HG03457 (cell line): ENCODE data around the gene NXPH1.

Experiments
- ATAC-seq: cut with Tn5 transposase; IDR thresholded peaks from one replicate; pipeline ENCODE4 v1.9.1; 2021; ENCODE audit warnings: moderate number of reproducible peaks; ENCODE audit not compliant: unreplicated experiment

Gene NXPH1

GRCh38 chr7:8491544-8492489 is 58.4 kb downstream of the NXPH1 start:
- ATAC-seq, result no peak

GRCh38 chr7:8499128-8499527 is 65.7 kb downstream of the NXPH1 start:
- no peak for ATAC-seq

DNA sequence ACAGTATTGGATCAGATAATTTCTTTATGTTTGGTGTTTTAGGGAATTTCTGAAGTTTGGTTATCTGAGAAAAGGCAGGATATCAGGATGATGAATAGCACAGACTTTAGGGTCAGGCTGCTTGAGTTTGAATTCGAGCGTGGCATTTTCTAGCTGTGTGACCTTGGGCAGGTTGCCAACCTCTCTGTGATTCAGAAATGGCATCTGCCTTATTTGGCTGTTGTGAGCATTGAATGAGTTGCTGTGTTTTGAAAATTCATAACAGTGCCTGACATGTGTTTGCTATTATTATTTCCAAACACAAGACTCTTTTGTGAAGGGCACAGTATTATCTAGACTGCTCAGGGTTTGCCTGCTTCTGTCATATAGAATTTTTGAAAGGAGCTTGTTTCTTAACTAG is 66.9 kb downstream of the NXPH1 start:
- no peak for ATAC-seq

- ATAC-seq, result no peak
Measured at GRCh38 chr7:8507566-8507965, 74.2 kb downstream of the NXPH1 start.

GRCh38 chr7:8509621-8510020 is 76.2 kb downstream of the NXPH1 start:
- ATAC-seq, result no peak

DNA sequence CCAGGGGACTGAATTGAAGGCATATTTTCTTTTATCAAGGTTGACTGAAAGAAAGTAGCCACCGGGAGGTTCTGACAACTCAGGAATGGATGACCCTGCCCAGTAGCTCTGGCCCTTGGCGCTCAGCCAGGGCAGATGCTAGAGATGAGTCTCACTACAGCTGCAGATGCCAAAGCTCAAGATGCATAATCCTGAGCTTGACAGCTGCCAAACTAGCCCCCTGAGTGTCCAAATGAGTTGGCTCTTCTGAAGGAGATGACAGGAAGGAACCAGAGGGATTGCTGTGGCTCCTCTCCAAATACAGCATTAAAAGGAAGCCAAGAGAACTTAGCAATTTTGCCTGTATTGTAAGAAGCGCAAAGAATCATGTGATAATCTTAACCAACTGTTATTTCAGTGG is 78.4 kb downstream of the NXPH1 start:
- no peak for ATAC-seq

GRCh38 chr7:8514781-8515519 is 81.5 kb downstream of the NXPH1 start:
- ATAC-seq, result no peak

DNA sequence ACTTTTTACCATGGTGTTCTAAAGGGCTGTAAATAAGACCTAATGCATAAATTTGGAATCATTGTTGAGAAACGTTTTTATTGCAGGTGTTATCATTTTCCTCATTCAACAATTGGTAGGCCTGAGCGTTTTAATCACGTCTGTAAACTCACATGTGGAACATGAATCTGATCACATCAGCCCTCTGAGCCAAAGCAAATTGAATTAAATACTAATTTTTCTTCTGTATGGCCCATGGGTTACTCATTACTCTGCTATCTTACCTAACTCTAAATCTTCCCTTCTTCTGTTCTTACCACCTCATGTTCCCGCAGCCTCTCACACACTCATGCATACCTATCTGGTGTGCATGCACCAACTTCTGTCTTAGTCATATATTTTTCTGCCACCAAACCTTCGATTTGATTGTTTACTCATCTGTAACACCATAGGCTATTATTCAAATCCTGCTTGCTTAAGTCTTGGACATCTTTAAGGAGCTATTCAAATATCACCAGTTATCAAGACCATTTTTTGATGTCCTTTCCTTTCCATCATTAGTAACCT is 82.3 kb downstream of the NXPH1 start:
- no peak for ATAC-seq

- ATAC-seq, result no peak
Measured at GRCh38 chr7:8516976-8517375, 83.6 kb downstream of the NXPH1 start.

- no peak for ATAC-seq
Measured at GRCh38 chr7:8528311-8528710, 94.9 kb downstream of the NXPH1 start.

DNA sequence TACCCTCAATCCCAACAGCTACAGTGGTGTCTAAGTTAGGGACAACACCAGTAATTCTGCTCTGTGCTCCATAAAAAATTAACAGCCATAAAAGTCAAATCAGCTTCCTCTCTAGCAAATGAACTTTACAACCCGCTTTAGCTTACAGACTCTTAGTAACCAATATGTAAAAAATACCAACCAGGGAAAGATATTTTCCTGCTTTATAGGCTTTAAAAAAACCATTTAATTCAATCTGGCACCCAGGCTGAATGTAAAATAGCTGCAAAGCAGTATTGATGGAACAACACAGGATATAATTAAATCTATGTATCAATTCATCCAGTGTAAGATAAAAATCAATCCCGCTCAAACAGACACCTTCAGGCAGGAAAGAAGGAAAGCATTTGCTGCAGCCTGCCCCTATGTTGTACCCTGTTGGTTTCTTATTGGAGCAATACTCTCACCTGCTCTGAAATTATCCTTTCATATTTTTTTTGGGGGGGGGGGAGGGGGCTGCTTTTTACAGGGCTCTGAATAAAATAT is 98.6 kb downstream of the NXPH1 start:
- ATAC-seq, result no peak

DNA sequence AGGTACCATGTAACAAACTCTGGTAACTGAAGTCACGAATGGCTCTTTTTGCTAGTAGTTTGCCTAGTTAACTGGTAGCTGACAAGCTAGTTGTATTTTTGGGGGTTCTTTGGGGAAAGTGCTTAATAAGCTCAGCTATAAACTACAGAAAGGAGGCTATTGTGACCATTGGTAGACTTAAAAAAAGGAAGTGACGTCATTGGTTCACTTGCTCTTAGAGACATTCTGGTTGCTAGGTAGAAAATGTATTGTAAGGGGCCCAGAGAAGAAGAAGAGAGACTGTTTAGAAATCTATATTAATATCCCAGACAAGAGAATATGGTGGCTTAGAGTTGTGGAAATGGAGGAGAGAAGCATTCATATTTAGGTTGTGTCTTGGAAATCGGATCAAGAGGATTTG is 103.0 kb downstream of the NXPH1 start:
- no peak for ATAC-seq

DNA sequence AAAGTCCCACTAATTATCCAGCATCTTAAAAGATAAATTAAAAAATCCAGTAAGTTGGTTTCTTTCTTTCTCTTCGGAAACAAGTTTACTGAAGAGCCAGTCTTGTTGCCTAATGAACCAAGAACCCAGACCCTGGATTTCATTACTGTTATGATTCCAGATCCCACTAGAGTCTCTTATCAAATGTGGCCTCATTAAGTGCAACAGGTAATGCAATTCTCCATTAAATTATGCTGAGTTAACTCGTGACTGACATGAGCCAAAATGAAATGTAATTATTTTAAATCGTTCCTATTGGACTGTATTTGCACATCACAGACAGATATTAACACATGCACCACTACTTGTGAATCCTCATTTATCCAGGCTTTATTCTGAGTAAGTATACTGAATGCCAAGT is 115.6 kb downstream of the NXPH1 start:
- ATAC-seq, result no peak

- ATAC-seq, result no peak
Measured at GRCh38 chr7:8560501-8560900, 127.1 kb downstream of the NXPH1 start.

- no peak for ATAC-seq
Measured at GRCh38 chr7:8561449-8561848, 128.0 kb downstream of the NXPH1 start.

DNA sequence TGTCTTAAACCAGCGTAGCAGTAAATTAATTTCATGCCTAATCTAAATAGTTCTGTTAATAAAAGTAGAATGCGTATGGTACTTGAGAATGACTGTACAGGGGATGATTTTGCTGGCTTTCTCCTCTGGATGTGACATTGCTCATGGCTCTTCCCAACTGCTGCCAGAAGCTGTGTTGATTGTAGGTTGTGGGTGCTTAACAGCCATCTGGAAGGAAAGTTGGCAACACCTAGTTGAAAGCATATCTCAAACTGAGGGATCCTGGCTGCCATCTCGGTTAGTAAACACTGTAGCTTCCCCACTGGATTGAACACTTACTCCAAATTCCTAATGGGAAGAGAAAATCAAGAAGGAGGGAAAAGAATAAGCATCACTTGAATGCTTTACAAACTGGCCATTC is 130.9 kb downstream of the NXPH1 start:
- no peak for ATAC-seq

DNA sequence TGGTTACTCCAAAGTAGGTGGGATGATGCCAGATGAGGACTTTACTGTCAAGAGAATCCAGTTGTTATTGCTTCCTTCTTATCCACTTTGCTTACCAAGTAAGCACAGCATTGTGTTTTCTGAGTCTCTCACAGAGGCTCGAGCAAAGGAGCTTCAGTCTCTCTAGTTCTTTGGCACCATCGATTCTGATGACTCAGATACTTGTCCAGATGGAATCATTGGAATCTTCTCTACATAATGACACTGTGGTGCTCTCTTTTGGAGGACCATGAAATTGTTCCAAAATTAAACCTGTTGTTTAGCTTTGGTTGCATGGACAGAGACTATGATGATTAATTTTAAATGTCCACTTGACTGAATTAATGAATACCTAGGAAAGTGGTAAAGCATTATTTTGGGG is 132.6 kb downstream of the NXPH1 start:
- ATAC-seq, result no peak

DNA sequence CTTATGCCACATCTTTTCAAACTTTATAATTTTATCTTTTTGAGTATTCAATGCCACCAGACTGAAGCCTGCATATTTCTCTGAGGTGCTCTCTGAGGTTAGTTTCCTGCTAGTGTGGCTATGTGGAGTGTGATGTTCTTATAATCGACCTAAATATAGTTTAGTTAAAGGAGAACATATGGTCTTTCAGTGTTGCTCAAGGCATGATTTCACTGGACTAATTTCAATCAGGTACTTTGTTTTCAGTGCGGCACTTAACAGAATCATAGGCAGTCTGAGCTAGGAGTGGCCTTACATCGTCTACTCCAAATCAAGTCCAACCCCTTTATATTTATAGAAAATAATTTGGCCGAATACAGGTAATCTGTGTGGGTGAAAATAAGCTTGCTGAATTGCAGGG is 134.2 kb downstream of the NXPH1 start:
- ATAC-seq, result no peak

GRCh38 chr7:8579661-8580194 is 146.3 kb downstream of the NXPH1 start:
- ATAC-seq, result no peak

- ATAC-seq, result no peak
Measured at GRCh38 chr7:8581842-8582241, 148.4 kb downstream of the NXPH1 start.

DNA sequence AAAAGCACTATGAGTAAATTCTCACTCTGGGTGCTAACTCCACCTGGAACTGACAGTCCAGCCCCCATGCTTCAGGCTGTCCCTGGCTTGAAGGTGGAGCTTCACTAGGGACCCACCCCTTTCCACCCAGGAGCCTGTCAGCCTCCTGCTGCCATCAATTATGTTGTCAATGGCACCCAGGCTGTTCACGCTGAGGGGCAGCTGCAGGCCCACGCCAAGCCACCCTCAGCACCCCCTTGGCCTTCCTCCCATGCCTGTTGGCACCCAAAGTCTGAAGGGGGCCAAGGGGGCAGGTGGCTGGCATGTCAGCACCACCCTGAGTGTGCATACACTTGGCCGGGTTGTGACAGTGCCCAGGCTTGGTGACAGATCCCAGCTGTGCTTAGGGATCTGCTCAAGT is 149.3 kb downstream of the NXPH1 start:
- ATAC-seq, result no peak
